ENCODE measurements around the gene CDH3.

Gene CDH3

DNA sequence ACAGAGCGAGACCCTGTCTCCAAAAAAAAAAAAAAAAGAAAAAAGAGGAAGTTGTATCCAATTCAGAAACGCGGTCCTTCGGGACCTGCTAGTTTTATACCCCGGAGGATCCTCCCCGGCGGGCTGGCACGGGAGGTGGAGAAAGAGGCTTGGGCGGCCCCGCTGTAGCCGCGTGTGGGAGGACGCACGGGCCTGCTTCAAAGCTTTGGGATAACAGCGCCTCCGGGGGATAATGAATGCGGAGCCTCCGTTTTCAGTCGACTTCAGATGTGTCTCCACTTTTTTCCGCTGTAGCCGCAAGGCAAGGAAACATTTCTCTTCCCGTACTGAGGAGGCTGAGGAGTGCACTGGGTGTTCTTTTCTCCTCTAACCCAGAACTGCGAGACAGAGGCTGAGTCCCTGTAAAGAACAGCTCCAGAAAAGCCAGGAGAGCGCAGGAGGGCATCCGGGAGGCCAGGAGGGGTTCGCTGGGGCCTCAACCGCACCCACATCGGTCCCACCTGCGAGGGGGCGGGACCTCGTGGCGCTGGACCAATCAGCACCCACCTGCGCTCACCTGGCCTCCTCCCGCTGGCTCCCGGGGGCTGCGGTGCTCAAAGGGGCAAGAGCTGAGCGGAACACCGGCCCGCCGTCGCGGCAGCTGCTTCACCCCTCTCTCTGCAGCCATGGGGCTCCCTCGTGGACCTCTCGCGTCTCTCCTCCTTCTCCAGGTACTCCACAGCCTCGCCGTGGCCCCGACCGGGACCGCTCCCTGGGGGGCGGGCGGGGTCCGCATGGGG, at the start of gene CDH3:
Gene CDH3 (plus strand): TSS at position 596 of the 779 bp plus-strand sequence. CDS start 70 bp downstream, at position 666.
- peak; percentile 29 for DNase-seq

DNA sequence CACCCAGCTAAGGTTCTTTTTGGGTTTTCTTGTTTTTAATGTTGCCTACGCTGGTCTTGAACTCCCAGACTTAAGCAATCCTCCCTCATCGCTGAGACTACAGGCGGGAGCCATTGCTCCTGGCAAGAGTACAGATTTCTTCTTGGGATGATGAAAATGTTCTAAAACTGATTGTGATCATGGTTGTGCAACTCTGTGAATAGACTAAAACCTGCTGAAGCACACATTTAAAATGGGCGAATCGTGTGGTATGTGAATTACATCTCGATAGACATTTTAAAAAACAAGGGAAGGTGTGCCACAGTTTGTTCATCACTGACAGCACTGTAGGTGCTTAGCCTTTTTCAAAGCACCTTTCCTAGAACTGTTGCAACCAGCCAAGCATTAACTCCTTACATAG, 48.8 kb upstream of the CDH3 start:
- no peak for DNase-seq

DNA sequence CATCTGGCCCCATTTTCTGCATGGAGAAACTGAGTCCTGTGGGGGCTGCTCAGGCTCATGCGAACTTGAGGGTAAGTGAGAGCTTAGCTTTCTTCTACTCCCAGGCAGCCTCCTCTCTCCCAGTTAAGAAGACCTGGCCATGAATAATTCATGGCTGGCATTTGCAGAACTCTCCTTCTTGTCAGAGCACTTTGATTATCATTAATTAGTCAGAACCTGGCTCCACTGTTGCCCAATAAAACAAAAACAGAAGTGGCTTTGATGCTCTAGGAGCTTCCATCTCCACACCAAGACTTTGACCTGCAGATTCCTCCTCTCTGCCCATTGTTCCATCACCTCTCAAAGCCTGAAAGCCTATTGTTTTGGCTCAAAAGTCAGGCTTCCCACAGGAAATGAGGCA, 45.5 kb upstream of the CDH3 start:
- no peak for DNase-seq

DNA sequence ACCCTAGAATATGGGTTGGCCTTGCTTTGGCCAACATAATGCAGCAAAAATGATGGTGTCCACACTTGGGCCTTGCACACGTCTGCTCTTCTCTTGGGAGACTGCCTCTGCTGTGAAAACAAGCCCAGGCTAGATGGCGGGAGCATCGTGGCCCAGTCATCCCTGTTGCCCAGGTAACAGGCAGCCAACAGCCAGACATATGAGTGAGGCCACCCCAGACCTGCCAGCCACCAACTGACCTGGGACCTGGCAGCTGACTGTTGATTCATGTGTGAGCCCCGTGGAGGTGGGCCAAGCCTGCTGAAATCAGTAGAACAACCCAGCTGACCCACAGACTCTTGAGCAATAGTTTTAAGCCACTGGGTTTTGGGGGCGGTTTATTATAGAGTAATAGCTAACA, 39.4 kb upstream of the CDH3 start:
- DNase-seq = no peak

DNA sequence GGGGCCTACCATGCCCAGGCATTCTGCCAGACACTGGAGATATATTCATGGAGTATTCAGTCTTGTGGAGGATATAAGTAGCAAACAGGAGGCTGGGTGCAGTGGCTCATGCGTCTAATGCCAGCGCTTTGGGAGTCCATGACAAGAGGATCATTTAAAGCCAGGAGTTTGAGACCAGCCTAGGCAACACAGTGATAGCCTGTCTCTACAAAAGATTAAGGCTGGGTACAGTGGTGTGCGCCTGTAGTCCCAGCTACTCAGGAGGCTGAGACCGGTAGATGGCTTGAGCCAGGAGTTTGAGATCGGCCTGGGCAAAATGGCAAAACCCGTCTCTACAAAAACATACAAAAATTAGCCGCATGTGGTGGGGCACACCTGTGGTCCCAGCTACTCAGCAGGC, 37.7 kb upstream of the CDH3 start:
- DNase-seq = no peak

DNA sequence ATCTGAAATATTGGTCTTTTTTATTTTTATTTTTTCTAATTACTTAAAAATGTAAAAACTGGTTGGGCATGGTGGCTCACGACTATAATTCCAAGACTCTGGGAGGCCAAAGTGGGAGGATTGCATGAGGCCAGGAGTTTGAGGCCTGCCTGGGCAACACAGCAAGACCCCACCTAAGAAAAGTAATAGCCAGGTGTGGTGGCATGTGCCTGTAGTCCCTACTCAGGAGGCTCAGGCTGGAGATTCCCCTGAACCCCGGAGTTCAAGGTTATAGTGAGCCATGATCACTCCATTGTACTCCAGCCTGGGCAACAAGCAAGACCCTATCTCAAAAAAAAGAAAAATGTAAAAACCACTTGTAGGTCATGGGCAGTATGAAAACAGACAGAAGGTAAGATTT, 36.8 kb upstream of the CDH3 start:
- no peak for DNase-seq

DNA sequence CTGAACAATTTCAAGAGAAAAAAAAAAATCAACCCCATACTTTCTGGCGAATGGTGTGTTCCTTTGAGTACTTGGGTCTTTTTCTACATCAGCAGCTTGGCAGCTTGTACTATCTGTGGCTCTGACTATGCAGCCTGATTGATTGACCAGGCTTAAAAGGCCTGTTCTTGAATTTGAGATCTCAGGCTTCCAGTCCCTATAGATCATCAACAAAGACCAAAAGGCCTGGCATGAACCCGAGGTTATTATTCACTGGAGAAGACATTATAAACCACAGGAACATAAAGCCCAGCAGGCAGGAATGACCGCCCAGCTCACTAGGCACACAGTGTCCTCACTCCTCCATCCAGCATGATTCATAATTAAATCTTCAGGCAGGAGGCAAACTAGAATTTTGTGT, 32.1 kb upstream of the CDH3 start:
- DNase-seq = no peak

DNA sequence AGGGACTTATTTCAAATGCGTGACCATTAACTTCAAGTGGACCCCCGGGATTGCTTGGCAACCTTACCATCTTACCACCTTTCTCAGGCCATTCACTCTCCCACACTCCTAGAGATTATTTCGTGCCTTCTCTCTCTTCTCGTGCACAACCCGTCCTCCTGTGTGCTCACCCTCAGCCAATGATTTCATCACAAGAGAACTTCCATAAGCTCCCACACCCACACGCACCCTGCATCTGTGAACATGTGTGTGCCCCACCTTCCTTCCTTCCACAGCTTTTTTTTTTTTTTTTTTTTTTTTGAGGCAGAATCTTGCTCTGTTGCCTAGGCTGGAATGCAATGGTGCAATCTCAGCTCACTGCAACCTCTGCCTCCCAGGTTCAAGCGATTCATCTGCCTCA, 27.4 kb upstream of the CDH3 start:
- DNase-seq = no peak

DNA sequence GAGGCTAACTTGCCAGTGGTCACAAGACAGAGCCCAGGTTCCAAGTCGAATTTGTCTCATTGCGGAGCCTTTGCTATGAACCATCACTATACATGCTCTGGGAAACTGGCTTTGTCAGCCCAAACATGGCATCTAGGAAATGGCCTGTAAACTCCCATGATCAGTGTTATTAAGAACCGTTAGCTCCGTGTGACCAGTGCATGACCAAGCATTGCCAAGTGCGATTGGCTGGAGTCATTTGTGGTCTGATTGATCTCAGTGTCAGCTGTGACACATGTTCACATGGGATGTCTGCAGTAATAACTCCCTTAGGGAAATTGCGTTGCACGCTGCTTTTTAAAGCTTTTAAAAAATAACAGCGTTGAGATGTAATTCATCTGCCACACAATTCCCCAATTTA, 18.6 kb upstream of the CDH3 start:
- DNase-seq = no peak

DNA sequence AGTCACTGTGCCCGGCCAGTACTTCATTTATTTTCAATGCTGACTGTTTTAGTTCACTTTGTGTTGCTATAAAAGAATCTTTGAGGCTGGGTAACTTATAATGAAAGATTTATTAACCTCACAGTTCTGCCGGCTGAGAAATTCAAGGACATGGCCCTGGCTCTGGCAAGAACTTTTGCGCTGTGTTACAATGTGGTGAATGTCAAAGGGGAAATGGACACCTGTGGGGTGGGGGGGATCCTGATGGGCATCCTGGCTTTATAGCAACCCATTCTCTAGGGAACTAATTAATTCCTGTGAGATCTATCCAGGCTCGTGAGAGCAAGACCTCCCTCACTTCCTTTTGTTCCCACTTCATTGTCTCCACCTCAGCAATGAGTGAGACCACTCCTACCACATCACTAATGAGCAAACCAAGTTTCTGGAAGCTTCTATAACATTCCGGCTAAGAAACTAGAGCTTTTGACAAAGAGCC, 17.1 kb upstream of the CDH3 start:
- no peak for DNase-seq

DNA sequence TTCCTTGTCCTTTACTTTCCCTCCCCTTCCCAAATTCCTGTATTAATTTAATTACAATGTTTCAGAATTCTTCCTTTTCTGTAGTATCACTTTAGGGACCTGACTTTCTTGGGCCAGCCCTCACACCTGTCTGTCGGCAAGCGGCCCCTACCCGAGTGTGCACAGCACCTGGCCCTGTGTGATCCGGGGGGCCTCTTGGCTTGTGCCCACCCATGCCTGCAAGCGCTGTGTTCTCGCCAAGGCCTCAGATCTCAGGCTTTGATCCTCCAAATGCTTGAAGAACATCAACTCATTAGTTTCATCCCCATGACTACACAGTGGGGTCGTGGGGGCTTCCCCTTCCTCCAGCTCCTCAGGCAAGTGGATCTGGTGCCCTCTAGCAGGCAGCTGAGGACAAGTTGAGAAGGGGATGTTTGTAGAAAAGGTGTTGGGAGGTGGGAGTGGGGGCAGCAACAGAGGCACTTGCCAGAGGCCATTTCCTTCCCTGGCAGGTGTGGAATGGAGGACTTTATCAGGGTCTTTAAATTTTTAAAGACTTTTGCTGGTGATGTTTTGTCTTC, 15.7 kb upstream of the CDH3 start:
- DNase-seq = no peak

DNA sequence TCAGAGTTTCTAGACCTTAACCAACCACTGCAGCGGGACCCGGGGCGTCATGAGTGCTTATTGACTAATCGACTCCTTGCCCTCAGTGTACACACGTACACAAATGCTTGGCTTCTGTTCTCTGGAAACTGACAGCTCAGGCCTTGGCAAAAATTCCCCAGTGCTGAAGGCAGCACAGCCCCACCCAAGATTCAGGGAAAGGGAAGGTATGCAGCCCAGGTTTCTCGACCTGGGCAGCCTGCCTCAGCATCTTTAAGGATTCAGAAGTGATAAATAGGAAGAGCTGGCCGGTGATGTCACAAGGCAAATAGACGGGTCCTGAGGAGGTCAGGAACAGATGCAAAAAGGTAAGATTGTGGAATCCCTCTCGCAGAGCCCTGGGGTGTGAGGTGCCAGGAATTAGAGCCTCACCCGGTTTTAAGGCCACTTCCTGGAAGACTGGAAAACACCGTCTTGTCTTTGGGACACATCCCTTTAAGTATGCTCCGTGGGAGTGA, 9.0 kb upstream of the CDH3 start:
- no peak for DNase-seq

DNA sequence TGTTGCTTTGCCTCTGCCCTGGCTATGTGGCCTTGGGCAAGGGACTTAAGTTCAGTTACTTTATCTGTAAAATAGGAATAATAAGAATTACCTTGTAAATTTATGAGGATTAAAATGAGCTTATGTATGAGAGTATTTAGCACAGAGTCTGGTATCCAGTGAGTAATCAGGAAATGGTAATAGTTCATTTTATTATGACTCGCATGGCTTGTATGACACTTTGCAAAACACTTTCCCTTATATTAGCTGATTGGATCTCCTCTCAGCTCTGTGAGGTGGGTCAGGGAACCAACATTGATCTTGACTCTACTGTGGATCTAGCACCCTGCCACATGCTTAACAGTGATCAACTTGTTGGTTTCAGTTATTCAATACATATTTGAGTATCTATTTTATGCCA, 8.3 kb upstream of the CDH3 start:
- no peak for DNase-seq

DNA sequence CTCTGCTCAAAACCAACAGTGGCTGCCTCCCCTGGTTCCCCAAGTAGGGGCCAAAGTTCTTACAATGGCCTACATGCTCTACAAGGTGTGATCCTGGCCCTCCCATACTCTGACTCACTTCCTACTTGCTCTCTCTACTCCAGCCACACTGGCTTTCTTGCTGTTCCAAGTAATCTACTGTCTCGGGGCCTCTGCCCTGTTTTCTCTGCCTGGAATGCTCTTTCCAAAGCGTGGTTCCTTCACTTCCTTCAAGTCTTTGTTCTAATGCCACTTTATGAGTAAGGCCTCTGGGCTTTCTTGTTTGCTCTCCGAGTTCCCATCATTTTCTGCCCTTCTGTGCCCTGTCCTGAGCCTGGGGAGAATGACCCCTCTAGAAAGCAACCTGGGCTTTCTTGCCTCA, 4.1 kb upstream of the CDH3 start:
- DNase-seq = no peak

DNA sequence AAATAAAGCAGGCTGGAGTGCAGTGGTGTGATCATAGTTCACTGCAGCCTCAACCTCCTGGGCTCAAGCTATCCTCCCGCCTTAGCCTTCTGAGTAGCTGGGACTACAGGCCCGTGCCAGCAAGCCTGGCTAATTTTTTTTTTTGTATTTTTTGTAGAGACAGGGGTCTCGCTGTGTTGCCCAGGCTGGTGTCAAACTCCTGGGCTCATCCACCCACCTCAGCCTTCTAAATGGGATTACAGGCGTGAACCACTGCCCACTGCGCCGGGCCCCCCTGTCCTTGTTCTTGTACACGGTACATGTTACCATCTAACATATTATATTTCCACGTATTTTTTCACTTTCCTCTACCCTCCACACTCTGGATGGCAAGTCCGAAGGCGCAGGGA, 3.1 kb upstream of the CDH3 start:
- no peak for DNase-seq

DNA sequence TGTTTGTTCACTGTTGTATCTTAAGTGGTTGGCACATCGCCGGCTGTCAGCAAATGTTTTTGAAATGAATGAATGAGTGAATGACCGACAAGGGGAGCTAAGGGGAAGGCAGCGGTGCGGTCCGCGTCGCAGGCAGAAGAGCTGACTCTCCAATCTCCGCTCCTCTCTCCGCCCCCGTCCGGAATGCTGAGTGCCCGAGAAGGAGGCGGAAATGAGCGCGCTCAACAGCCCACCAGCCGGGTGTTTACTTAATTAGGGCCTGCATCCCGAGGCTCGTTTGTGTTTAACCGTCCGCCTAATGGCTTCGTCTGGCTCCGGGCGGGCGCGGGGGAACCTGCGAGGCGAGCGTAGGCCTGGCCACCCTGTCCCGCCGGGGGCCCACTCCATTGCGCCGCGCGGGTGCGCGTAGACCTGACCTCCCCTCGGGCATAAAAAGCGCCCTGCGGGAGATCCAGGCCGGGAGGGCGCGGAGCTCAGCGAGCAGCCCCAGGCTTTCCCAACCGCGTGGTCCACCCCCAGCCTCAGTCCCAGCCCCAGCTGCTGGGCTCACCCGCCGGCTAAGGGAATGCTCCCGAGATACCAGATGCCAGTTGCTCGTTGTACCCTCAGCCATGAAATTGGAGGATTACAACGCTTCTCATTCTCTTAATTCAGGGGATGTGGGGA, 2.5 kb upstream of the CDH3 start:
- DNase-seq = no peak

DNA sequence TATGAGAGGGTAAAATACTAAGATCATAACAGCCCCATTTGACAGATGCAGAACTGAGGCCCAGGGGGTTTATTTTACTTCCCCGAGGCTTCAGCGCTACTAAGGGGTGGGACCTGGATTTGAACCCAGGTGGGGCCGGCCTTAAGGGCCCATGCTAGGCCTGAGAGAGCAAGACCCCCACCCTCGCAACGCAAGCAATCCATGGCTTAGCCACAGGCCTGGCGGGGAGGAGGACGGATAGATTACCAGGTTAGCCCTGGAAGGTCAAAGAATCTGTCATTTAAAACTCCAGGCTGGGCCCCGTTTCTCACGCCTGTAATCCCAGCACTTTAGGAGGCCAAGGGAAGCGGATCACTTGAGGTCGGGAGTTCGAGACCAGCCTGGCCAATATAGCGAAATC, 1.9 kb upstream of the CDH3 start:
- DNase-seq = no peak

DNA sequence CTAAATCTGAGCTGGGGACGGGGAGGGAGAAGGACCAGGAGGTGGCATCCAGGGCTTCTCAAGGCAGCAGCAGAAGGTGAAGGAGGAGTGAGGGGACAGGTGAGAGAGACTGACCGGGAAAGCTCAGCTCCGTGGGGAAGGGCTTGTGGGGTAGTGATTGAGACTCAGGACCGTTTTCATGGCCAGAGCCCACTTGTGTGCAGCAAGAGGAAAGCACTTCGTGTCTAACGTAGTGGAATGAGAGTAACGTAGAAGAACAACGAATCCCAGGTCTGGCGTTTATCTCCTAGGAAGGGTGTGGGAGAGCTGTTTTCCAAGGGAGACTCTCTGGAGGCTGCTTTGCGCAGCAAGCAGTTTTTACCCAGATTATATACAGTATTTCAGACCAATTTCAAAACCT, 1.3 kb upstream of the CDH3 start:
- DNase-seq = no peak

DNA sequence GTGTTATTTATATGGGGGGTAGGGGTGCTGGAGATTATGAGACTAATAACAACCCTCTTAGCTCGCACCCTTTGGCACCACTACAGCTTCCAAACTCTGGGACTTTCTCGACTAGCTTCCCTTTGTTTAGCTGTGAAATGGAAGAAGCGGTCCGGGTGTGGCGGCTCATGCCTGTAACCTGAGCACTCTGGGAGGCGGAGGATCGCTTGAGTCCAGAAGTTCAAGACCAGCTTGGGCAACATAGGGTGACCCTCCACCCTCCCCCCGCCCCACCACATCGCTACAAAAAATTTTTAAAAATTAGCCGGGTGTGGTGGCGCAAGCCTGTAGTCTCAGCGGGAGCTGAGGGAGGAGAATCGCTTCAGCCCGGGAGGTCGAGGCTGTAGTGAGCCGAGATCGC, 814 bp upstream of the CDH3 start:
- DNase-seq = no peak

DNA sequence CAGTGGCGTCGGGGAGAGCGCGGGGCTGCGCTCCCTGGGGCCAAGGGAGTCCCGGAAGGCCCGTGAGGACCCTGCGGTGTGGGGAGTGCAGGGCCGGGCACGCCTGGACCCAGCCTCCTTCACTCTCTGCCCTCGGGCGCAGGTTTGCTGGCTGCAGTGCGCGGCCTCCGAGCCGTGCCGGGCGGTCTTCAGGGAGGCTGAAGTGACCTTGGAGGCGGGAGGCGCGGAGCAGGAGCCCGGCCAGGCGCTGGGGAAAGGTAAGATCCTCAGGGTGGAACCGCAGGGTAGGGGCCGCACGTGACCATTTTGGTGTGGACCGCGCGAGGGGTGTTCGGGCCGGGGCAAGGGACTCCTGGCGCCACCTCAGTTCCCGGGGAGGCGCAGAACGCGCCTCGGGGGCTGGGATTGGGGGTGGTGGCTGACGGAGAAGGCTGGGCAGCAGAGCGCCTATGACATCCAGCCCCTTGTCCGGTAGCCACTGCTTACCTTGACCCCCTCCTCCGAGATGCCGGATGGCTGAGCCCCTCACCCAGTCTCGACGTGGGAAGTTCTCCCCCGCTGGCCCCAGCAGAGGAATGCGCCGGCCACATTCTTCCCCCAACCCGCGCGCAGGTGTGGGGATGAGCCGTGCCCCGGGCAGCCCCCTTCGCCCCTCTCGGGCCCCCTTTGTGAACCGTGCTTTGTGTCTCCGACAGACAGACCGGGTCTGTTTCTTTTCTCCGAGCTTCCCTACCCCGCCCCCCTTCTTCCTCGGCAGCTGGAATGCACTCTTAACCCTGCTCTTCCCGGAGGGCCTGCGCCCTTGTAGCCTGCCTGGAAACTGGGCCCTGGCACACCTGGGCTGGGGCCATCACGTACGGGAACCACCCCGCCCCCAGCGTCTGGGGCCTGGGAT, 631 bp downstream of the CDH3 start:
- DNase-seq = no peak

DNA sequence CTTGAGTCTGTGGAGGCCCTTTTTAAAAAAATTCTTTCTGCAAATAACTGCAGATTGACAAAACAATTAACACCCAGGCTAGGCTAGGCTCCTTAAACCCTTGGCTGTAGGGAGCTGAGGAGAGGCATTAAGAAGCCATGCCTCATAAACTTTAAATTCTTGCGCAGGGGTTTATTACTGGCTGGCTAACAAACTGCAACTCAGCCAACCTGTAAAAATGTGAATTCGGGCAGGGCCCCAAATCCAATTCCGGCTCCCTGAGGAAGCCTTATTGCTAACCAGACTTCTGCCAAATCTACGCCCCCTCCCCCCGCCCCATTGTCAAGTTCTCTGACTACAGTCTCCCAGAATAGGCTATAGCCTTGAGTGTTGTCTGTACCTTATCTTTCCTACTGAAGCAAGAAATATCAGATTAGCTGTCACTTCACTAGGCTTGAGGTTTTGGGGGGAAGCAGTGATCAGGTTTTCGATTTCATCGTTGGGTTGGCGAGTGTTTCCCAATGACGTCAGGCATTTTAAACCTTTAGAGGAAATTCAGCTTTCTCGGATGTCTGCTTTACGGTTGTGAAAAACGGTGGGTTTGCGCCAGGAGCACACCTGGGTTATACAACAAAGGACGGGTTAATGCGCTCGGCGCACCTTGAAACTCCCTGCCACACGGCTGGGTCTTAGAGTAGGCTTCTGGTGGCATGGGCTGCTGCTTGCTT, 2.0 kb downstream of the CDH3 start:
- DNase-seq = no peak

DNA sequence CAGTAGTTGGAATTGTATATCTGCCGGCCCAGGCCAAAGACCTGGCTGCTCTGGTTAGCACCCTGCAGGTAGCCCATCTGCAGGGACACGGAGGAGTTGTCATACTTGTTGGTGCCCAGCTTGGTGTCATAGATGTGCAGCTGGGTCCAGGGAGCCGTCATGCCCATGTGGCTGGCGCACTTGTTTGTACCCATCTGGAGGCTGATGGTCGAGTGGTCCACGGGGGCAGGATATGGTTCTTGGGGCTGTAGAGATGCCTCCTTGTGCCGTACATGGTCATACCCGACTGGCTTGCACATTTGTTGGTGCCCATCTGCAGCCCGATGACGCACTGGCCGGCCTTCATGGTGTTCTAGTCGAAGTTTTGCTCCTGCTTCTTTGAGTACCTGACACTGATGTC, 6.0 kb downstream of the CDH3 start:
- no peak for DNase-seq

DNA sequence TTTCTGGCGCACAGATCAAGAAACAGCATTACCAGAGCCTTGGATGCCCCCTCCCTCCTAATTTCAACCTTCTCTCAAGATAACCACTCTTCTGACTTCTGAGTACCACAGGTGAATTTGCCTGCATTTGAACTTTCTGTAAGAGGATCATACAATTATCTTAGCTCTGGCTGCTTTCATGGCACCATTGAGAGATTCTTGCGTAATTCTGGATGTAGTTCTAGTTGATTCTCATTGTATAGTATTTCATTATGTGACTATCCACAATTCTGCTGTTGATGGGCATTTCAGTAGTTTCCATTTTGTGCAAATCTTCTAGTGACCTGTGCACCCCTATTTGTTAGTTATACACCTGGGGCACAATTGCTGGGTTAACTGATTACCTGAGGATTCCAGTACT, 7.5 kb downstream of the CDH3 start:
- DNase-seq = no peak

Data from activated CD4-positive, alpha-beta T cell treated with anti-CD3 and anti-CD28 coated beads for 48 hours (primary cell).